NCI-H2196 (cell line): ENCODE measurements around the gene VAV3.

Source experiments
- DNase-seq: peaks from one replicate; lab custom pipeline; 2025; ENCODE audit not compliant: unreplicated experiment; lab: John Stamatoyannopoulos, UW

VAV3 gene

DNA sequence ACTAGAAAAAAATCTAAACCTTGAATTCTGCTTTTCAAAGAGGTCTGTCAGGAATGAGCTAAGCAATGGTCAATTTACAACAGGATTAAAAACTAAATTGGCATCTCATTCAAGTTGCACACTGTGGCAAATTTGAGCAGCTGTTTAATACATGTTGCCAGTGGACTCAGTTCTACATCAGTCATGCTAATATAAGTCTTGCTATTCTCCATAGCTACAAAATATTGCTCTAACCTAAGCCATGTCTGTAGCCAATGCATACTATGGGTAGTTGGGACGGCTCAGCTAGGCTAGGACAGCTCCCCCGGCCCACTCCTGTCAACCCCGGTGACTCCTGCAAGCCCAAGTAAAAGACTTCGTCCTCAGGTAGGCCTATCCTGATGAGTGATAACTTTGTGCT lies 10.9 kb upstream of the VAV3 start:
- DNase-seq: no peak

DNA sequence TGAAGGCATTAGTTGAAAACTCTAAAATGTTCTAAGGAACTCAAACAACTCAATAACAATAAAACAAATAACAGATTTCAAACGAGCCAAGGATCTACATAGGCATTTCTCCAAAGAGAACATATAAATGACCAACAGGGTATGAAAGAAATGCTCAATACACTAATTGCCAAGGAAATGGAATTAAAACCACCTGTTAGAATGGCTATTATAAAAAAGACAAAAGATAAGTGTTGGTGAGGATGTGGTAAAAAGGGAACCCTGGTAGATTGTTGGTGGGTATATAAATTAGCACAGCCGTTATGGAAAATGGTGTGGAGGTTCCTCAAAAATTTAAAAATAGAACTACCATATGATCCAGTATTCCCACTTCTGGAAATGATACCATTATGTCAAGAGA lies 9.1 kb upstream of the VAV3 start:
- no peak for DNase-seq

DNA sequence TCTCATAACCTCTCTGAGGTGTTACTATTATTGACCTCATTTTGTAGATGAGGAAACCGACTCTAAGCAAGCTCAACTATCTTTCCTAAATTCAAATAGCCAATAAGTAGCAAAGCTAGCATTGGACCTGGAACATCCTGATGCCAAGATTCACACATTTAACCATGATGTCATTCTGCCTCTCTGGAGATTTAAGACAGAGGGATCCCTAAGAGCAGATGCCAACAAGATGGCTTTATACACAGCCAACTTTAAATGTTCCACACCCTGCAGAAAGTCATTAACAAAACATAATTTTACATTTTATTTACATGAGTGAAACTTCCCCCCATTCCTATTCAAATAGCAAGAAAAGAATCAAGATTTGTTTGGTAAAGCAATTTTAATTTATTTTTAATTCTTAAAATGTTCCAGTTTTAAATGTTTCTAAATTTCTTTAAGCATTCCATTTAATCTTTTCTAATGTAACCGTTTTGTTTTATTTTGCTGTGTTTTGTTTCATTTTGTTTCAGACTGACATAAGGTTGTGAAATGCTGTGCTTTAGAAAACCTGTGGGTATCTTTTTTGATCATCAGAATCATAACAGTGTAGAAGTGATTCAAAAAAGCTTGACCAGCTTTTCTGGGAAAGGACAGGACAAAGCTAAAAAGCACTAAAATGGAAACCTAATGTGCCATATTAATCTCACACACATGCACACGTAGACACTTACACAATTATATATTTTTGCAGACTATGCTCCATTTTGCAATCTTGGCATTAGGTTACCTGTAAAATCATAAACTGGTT lies 7.6 kb upstream of the VAV3 start:
- DNase-seq: no peak

DNA sequence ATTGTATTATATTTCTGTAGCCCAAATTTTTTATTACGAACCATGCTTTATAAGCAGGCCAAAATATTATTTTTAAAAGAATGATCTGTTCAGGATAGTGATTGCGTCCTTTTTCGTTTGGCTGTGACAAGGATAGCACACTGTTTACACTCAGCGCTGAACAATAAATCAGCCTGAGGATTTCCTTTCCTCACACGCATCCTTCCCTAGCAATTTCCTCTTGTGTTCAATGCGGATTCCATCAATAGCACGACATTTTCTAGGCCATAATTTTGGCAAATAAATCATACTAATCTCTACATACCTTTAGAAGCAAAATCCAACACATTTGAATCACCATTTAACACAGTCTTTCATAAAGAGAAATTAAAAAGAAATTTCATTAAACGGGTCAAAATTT lies 1.6 kb upstream of the VAV3 start:
- DNase-seq: no peak

DNA sequence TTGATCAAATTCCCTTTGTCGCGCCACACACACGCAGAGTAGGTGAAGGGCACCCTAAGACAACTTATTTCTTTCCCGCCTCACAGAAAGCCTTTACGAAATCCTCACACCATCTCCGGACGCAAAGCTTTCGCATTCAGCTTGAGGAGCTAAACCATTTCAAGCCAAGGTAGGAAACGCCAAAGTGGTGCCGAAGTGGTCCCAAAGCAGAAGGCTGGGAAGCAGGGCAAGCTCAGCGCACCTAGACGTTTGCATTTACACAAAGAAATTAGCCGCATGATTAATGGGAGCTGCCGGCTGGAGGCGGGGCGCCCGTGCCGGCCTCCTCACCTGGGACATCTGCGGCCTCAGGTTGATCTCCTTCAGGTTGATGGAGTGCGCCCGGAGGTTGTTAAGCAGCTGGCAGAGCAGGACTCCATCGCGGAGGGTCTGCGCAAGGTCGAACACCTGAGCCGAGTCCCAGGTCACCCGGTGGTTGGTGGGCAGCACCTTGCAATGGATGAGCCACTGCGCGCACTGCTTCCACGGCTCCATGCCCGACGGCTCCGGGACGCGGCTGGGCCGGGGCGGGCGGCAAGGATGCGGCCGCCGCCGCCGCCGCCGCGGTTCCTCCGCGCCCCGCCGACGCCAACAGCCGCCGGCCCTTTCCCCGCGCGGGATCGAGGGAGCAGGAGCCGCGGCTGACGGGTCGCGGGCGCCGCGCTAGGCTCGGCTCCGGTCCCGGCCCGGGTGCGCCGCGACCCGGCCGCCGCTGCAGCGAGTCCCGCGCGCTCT lies 457 bp downstream of the VAV3 start:
- DNase-seq: no peak

DNA sequence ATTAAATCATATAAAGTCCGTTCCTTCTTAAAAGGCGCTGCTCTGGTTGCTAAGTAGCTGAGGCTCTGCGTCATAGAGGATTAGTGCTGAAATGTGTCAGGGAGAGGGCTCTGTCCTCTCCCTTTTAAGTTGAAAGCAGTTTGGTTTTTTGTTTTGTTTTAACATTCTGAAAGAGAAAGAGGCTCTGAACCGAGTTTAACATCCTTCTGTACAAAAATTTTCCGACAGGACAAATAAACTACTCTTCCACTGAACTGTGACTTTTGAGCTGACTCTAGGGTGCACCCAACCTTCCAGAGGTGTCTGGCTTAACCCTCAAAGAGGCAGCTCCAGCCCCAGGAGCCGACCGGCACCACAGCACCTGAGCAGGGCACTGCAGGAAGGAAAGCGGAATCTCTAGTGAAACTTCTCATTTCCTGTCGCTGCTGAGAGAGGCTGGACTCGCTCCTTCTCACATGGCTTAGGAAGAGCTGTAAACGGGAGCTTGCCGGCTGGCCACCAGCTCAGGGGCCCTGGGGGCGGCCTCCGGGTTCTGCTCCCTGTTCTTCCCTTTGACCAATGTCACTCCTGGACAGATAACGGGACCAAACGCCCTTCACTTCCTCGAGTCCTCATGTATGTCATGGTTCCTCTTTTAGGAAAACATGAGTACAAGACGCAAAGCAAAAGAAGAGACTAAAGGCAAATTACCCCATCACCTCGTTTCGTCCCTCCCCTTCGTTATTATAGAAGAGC lies 1.2 kb downstream of the VAV3 start:
- DNase-seq: no peak

DNA sequence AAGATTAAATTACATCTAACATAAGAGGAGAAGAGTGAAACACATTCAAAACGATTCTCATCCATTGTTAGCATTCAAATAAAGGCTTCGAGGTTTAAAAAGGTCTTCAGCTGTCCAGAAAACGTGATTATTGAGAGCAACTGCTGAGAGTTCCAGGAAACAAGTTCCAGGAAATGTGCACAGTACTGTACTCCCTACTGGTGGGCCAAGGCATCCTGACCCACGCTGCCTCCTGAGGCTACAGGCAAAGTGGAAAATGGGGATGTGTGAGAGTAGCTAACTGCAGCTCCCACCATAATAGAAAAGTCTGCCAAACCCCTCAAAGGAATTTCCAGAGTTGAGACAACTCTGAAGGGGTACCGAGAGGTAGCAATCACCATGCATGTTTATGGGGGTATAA lies 2.0 kb downstream of the VAV3 start:
- DNase-seq: no peak

DNA sequence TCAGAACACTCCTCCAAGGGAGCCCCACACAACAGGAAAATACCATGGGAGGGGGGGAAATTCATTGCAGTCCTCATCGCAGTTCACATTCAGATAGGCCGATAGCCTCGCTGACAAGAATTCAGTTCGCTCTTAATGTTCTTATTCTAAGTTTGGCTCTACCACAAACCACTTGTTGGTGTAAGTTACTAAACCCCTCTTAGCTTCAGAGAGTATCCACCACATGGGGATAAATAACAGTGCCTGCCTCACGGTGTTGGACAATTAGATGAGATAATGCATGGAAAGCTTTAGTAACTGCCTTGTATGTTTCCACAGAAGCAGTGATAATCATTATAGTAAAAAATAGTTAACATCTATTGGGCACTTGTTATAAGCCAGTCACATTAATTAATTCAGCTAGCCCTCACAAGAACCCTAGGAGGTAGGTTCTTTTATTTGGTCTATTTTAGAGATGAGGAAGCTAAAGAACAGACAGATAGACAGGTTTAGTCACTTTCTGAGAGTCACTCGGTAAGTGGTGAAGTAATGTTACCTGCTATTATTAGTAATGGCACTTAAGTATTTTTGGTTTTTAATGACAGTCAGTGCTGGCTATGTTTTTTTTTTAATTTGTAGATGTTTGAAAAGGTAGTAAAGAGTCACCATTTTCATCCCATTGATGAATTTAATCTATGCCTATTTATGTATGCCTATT lies 10.1 kb downstream of the VAV3 start:
- no peak for DNase-seq

DNA sequence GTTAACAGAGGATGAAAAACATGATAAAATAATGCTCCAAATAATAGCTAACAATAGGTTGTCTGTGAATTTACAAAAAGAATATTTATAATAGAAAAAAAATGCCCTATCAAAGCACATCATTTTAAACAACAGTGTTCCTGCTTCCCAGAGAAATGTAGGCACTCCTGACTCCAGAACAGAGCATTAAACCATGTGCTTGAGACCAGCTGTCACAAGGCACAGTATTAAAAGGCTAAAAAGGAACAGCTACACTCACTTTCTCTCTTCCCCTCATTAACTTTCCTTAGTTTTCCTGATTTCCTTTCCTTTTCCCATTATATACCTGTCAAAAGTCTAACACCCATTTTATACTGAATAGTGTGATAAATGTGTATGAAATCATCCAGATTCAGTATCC lies 10.9 kb downstream of the VAV3 start:
- no peak for DNase-seq

DNA sequence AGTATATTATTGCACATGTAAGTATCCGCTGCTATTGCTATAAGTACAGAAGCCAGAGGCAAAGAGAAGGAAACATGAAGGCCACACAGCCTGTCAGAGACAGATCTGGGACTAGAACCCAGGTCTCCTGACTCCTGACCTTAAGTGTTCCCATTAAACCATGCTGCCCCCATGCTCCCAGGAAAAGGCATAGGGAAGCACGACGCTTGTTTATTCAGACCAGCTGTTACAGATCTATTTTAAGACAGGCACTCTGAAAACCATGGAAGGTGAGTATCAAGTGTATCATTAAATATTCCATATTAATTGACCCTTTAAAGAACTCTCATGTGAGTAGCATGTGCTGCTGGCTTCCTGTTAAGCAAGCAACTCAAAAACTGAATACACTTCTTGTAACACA lies 11.4 kb downstream of the VAV3 start:
- no peak for DNase-seq

DNA sequence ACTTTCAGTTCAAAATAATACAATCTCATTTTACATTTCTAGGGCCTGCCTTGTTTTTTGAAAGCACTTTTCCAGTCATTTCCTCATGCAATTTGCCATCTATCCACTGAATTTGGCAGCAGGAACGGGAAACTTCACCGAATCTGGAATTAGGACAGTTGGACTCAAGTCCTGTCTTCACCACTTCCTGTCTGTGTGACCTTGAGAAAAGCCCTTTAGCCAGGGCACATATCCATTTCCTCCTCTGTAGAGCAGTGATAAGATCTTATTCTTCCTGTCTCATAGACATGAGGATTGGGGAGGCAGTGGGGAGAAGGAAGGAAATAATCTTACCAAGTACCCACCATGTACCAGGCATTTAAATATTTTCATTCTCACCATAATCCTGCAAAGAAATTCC lies 12.0 kb downstream of the VAV3 start:
- DNase-seq: no peak

DNA sequence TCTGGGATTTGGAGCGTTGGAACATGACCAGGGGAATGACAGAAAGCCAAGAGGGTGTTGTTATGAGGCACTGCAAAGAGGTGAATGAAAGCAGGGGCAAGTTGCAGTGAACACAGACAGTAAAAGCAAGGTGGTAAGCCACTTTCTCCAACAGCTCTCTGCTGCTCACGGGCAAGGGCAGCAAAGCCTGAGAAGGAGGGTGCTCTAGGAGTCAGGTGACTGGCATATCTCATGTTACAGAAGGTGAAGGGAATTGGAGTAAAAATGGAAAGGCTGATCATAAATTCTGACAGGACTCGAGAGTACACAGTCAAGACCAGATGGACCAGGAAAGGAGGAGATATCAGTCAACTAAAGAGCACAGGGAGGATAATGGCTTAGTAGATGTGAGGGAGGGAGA lies 14.5 kb downstream of the VAV3 start:
- DNase-seq: no peak

DNA sequence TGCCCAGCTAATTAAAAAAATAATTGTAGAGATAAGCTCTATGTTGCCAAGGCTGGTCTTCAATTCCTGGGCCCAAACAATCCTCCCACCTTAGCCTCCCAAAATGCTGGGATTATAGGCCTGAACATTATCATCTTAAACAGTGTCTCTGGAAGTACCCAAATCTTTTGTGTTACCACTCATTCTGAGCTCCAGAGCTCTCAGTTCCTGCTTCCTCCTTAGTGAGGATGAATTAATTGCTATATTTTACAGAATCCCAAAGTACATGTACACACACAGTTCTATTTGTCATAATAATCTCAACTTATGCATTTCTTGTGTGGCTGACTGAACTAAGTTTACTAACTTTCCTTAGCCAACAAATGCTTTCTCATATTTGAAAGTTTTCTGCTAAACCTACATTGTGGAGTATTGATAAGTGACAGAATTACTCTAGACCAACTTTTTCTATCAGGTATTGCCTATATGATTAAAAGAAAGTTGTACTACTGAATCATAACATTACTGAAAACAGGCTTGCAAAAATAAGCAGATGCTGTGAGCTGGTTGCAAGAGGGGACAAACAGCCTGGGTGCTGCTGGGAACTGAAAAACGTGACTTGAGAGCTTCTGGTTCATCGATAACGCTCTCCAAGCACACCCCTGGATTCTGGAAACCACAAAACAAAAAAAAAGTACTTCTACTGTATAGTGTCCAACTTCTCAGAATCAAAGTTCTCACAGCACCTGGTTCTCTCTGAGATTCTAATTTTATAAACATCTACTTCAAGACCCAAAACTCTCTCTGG lies 15.3 kb downstream of the VAV3 start:
- DNase-seq: no peak

DNA sequence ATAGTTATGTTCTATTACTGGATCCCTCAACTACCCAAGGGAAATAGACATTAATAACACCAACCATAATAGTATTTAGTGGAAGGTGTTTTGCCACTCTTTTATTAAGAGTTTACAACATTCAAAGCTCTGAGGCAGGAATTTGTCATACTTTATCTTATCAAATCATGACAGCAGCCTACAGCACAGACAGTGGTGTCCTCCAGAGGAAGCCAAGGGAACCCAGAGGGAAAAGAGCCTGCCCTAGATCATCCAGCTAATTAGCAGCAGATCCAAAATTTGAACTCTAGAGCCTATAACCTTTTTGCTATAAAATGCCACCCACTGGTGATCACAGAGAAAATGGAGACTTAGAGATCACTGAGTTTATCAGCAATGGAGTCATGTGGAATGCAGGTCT lies 18.2 kb downstream of the VAV3 start:
- no peak for DNase-seq

DNA sequence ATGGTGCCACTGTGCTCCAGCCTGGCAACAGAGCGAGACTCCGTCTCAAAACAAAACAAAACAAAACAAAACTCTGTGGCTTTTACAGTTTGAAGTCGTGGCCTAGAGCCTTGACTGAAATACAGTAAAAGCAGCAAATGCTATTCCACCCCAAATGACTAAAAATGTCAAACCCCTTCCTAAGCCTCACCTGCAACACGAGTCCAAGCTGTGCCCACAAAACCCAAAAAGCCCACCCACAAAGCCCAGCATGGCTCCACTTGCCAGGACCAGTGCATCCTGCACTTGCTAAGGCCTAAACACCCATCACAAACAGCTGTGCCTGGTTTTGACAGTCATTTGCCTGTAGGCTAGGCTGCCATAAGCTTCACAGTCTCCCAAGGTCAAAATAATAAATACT lies 21.3 kb downstream of the VAV3 start:
- DNase-seq: no peak

DNA sequence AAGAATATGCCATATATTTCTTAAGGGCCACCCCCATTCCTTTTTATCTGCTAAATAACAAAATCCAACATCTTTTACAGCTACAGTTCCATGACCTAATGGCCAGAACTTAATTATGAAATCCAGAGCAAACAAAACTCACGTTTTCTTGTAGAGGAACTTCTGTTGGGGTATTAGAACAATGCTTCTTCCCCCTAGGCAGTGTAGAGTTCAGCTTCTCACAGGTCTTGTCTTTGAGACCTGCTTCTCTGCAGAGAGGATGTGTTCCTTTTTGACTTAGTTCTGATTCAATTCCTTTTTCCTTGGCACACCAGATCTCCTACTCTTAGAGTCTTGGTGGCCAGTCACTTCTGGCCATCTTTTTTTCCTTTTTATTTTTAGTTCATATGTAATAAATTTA lies 22.2 kb downstream of the VAV3 start:
- no peak for DNase-seq

DNA sequence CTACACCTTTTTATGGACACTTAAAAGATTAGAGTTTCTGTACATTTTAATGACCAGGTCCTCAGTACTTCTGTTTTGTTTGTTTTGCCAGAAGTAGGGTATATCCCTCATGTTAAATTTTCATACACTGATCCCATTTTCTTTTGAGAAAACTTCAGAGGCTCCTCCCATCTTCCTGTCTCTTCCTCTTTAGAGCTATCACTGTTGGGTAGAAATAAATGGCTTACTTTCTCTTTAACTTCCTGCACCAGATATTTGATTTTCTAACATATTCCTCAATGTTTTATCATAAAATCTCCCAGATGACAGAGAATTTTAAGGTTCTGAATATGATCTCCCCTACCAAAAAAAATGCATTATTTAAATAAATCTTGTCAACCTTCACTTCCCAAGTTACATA lies 23.4 kb downstream of the VAV3 start:
- no peak for DNase-seq

DNA sequence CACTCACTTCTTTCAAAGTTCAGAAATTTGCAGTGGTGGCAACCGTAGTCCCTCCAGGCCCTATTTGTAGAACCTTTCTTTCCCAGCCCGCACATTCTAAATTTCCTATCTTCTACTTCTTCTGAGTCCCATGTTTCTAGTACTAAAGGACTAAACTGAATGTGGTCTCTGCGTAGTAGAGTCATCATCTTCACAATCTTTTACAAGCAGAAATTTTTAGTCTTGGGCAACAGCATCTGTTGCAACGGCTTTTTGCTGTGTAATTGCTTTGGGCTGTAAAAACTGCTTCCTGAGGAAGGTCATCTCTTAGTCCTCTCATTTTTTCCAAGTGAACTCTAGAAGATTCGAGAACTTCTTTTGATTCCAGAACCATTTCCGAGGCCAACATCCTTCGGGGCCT lies 23.9 kb downstream of the VAV3 start:
- no peak for DNase-seq

DNA sequence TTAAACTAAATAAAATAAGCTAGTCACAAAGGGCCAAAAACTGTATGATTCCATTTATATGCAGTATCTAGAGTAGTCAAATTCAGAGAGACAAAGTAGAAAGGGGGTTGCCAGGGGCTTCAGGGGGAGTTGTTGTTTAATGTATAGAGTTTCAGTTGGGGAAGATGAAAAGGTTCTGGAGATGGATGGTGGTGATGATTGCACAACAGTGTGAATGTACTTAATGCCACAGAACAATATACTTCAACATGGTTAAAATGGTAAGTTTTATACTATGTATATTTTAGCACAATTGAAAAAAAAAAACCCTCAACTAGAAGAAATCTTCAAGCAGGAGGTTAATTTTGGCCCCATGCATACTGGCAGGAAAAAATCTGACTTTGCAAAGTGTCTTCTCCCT lies 24.3 kb downstream of the VAV3 start:
- DNase-seq: no peak

DNA sequence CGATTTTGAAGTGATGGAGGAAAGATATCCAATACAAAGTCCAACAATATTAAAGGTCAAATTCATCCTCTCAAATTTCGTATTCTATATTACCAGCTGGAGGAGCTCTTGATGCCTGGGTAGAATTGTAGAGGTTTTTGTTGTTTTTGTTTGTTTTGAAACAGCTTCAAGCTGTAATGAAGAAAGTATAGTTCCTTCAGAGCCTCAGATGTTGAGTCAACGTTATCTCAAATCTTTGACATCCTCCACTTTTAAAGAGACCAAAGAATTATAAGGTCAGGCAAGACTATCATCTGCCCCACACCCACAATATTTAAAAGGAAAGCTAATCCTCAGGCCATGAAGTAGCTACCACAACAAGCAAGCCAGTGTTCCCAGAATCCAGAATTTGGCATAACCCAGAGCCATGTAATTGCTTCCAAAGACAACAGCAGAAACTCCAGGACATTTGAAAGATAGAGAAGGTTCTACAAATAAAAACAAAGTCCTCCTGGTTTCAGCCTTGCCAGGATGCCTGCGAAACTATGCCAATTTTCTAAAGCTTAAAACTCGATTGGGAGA lies 24.9 kb downstream of the VAV3 start:
- no peak for DNase-seq
